Stimulated activated effector memory CD8-positive, alpha-beta T cell treated with anti-CD3 and anti-CD28 coated beads, Interleukin-12 subunit alpha, Interleukin-12 subunit beta, amount 100 ng/mL, for 72 hours (primary cell): ENCODE results near the gene PLPP4.

Source experiments
- ATAC-seq: fragments of 150-1000 bp; cut with Tn5 transposase; 2 replicates; pipeline ENCODE4 v1.10.0; 2021
- DNase-seq, 2 donors: peaks; one replicate each; pipeline ENCODE4 v3.0.0; 2021 to 2022; ENCODE audit warnings: low spot score in 2 of 2
- H3K27ac Mint-ChIP-seq: one replicate; pipeline ENCODE4 v1.8.0; 2022; ENCODE audit warnings: mild to moderate bottlenecking, mixed read lengths
- H3K36me3 Mint-ChIP-seq: one replicate; pipeline ENCODE4 v1.8.0; 2022; ENCODE audit warnings: mild to moderate bottlenecking, mixed read lengths
- H3K4me1 Mint-ChIP-seq: one replicate; pipeline ENCODE4 v1.8.0; 2022; ENCODE audit warnings: mixed read lengths
- H3K4me3 Mint-ChIP-seq: one replicate; pipeline ENCODE4 v1.8.0; 2022; ENCODE audit warnings: mild to moderate bottlenecking, mixed read lengths
- H3K9me3 Mint-ChIP-seq: one replicate; pipeline ENCODE4 v1.8.0; 2022; ENCODE audit warnings: mixed read lengths

Gene PLPP4

GRCh38 chr10:120553911-120554310, 96.9 kb downstream of the PLPP4 start:
- no peak overlapping the region for H3K27ac Mint-ChIP-seq
- peaks cover 8% of the 10 kb centered on the region for H3K9me3 Mint-ChIP-seq
- DNase-seq: no peak
- no peak overlapping the region for H3K4me3 Mint-ChIP-seq
- ATAC-seq: no peak
- no peaks in the 10 kb centered on the region for H3K4me1 Mint-ChIP-seq
- no peaks in the 10 kb centered on the region for H3K36me3 Mint-ChIP-seq

- H3K27ac Mint-ChIP-seq: no peak overlapping the region
- ATAC-seq (no peak), DNase-seq (no peak)
- H3K36me3 Mint-ChIP-seq: no peaks in the 10 kb centered on the region
- no peak overlapping the region for H3K4me3 Mint-ChIP-seq
- no peaks in the 10 kb centered on the region for H3K4me1 Mint-ChIP-seq
- peaks cover 8% of the 10 kb centered on the region for H3K9me3 Mint-ChIP-seq
Measured at GRCh38 chr10:120555436-120555835, 98.4 kb downstream of the PLPP4 start.

- no peaks in the 10 kb centered on the region for H3K4me1 Mint-ChIP-seq
- no peaks in the 10 kb centered on the region for H3K36me3 Mint-ChIP-seq
- ATAC-seq (no peak), DNase-seq (no peak)
- H3K27ac Mint-ChIP-seq: no peak overlapping the region
- H3K9me3 Mint-ChIP-seq: peaks cover 8% of the 10 kb centered on the region
- no peak overlapping the region for H3K4me3 Mint-ChIP-seq
Measured at GRCh38 chr10:120555842-120556532, 99.0 kb downstream of the PLPP4 start.

- Mint-ChIP-seq H3K27ac (no peak overlapping the region), H3K4me3 (no peak overlapping the region), H3K36me3 (no peaks in the 10 kb centered on the region), H3K9me3 (peaks cover 8% of the 10 kb centered on the region), H3K4me1 (no peaks in the 10 kb centered on the region)
- ATAC-seq (no peak), DNase-seq (no peak)
Measured at GRCh38 chr10:120557311-120557710, 100.3 kb downstream of the PLPP4 start.

GRCh38 chr10:120559800-120560199, 102.8 kb downstream of the PLPP4 start:
- Mint-ChIP-seq H3K27ac (no peak overlapping the region), H3K36me3 (no peaks in the 10 kb centered on the region), H3K4me3 (no peak overlapping the region), H3K4me1 (no peaks in the 10 kb centered on the region), H3K9me3 (no peaks in the 10 kb centered on the region)
- ATAC-seq (no peak), DNase-seq (no peak)

- no peaks in the 10 kb centered on the region for H3K36me3 Mint-ChIP-seq
- ATAC-seq (no peak), DNase-seq (no peak)
- no peaks in the 10 kb centered on the region for H3K9me3 Mint-ChIP-seq
- no peak overlapping the region for H3K4me3 Mint-ChIP-seq
- no peaks in the 10 kb centered on the region for H3K4me1 Mint-ChIP-seq
- H3K27ac Mint-ChIP-seq: no peak overlapping the region
Measured at GRCh38 chr10:120562956-120563355, 105.9 kb downstream of the PLPP4 start.

- Mint-ChIP-seq H3K27ac (no peak overlapping the region), H3K4me3 (no peak overlapping the region), H3K36me3 (no peaks in the 10 kb centered on the region), H3K9me3 (peaks cover 3% of the 10 kb centered on the region), H3K4me1 (no peaks in the 10 kb centered on the region)
- ATAC-seq: no peak
- no peak for DNase-seq
Measured at GRCh38 chr10:120570418-120570817, 113.4 kb downstream of the PLPP4 start.

GRCh38 chr10:120571266-120571665, 114.2 kb downstream of the PLPP4 start:
- Mint-ChIP-seq H3K4me1 (no peaks in the 10 kb centered on the region), H3K4me3 (no peak overlapping the region), H3K9me3 (peaks cover 4% of the 10 kb centered on the region), H3K36me3 (no peaks in the 10 kb centered on the region), H3K27ac (no peak overlapping the region)
- ATAC-seq (no peak), DNase-seq (no peak)

GRCh38 chr10:120572307-120572706, 115.3 kb downstream of the PLPP4 start:
- Mint-ChIP-seq H3K36me3 (no peaks in the 10 kb centered on the region), H3K4me3 (no peak overlapping the region), H3K27ac (no peak overlapping the region), H3K9me3 (peaks cover 7% of the 10 kb centered on the region), H3K4me1 (no peaks in the 10 kb centered on the region)
- no peak for DNase-seq
- no peak for ATAC-seq

GRCh38 chr10:120573355-120573754, 116.3 kb downstream of the PLPP4 start:
- Mint-ChIP-seq H3K36me3 (no peaks in the 10 kb centered on the region), H3K9me3 (peaks cover 7% of the 10 kb centered on the region), H3K4me3 (no peak overlapping the region), H3K27ac (no peak overlapping the region), H3K4me1 (no peaks in the 10 kb centered on the region)
- no peak for DNase-seq
- no peak for ATAC-seq

- no peaks in the 10 kb centered on the region for H3K36me3 Mint-ChIP-seq
- no peak overlapping the region for H3K27ac Mint-ChIP-seq
- DNase-seq (no peak), ATAC-seq (no peak)
- no peak overlapping the region for H3K4me3 Mint-ChIP-seq
- no peaks in the 10 kb centered on the region for H3K4me1 Mint-ChIP-seq
- peaks cover 3% of the 10 kb centered on the region for H3K9me3 Mint-ChIP-seq
Measured at GRCh38 chr10:120574981-120575380, 118.0 kb downstream of the PLPP4 start.

- H3K9me3 Mint-ChIP-seq: peaks cover 3% of the 10 kb centered on the region
- H3K4me1 Mint-ChIP-seq: no peaks in the 10 kb centered on the region
- no peak overlapping the region for H3K27ac Mint-ChIP-seq
- DNase-seq: no peak
- no peaks in the 10 kb centered on the region for H3K36me3 Mint-ChIP-seq
- H3K4me3 Mint-ChIP-seq: no peak overlapping the region
- no peak for ATAC-seq
Measured at GRCh38 chr10:120575411-120575810, 118.4 kb downstream of the PLPP4 start.

- no peak overlapping the region for H3K4me3 Mint-ChIP-seq
- DNase-seq (no peak), ATAC-seq (no peak)
- no peak overlapping the region for H3K27ac Mint-ChIP-seq
- no peaks in the 10 kb centered on the region for H3K36me3 Mint-ChIP-seq
- no peaks in the 10 kb centered on the region for H3K4me1 Mint-ChIP-seq
- H3K9me3 Mint-ChIP-seq: peaks cover 3% of the 10 kb centered on the region
Measured at GRCh38 chr10:120578134-120578533, 121.1 kb downstream of the PLPP4 start.

- Mint-ChIP-seq H3K27ac (no peak overlapping the region), H3K9me3 (peaks cover 3% of the 10 kb centered on the region), H3K4me1 (no peaks in the 10 kb centered on the region), H3K4me3 (no peak overlapping the region), H3K36me3 (no peaks in the 10 kb centered on the region)
- no peak for DNase-seq
- ATAC-seq: no peak
Measured at GRCh38 chr10:120578890-120579289, 121.9 kb downstream of the PLPP4 start.

- ATAC-seq: no peak
Measured at GRCh38 chr10:120580918-120581895, 124.2 kb downstream of the PLPP4 start.

GRCh38 chr10:120582753-120583152, 125.7 kb downstream of the PLPP4 start:
- ATAC-seq (no peak), DNase-seq (no peak)
- no peaks in the 10 kb centered on the region for H3K9me3 Mint-ChIP-seq
- H3K4me3 Mint-ChIP-seq: no peak overlapping the region
- no peaks in the 10 kb centered on the region for H3K4me1 Mint-ChIP-seq
- no peak overlapping the region for H3K27ac Mint-ChIP-seq
- H3K36me3 Mint-ChIP-seq: no peaks in the 10 kb centered on the region

More at GRCh38 chr10:120580918-120581895, 124.2 kb downstream of the PLPP4 start:
- H3K4me1 Mint-ChIP-seq: no peaks in the 10 kb centered on the region
- peaks cover 3% of the 10 kb centered on the region for H3K9me3 Mint-ChIP-seq
- DNase-seq: no peak
- no peak overlapping the region for H3K4me3 Mint-ChIP-seq
- no peaks in the 10 kb centered on the region for H3K36me3 Mint-ChIP-seq
- H3K27ac Mint-ChIP-seq: no peak overlapping the region
